HG03460 (cell line): ENCODE results near the gene TEX51.

Experiments
- ATAC-seq: cut with Tn5 transposase; IDR thresholded peaks from one replicate; pipeline ENCODE4 v1.9.1; 2021; ENCODE audit not compliant: unreplicated experiment

The TEX51 gene

DNA sequence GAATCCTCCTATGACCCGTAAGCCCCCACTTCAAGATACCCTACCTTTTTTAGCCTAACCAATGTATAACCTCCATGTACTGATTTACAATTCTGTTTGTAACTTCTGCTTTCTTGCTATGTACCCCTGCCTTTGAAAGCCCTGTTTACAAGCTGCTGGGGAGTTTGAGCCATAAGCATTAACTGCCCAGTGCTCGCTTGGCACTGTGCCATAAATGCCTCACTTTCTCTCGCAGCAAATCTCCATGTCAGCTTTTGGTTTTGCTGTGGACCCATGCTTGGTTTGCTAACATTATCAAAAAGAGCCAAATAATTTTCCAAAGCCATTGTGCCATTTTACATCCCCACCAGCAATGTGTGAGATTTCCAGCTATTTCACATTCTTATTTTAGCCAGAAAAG lies 51.8 kb downstream of the TEX51 start:
- no peak for ATAC-seq
